GM23248 (cell line): ENCODE data around the gene RNU1-4. TPM values are rescaled to one million over a fixed set of nuclear protein-coding genes. Genes with fewer than 3 reads are reported as not detected.
"Not testable (repeated sequence)": the region's sequence is repeated elsewhere in the genome, so short reads cannot be mapped to it uniquely, and the experiment has no call there.

ENCODE experiments used
- DNase-seq: peaks from one replicate; pipeline ENCODE4 v3.0.0-alpha.2; 2015
- H2AFZ ChIP-seq: fragments of 200-600 bp; sonication (generic); 2 replicates; pipeline ENCODE4 v1.6.1; 2016; ENCODE audit warnings: antibody characterized with exemption
- H3F3A ChIP-seq: fragments of 200-600 bp; sonication (generic); 2 replicates; pipeline ENCODE4 v1.6.1; 2016; ENCODE audit warnings: mild to moderate bottlenecking, antibody characterized with exemption, mixed run types; ENCODE audit not compliant: insufficient read depth
- H3K27ac ChIP-seq: fragments of 200-600 bp; sonication (generic); 2 replicates; pipeline ENCODE4 v1.5.1; 2016; ENCODE audit warnings: mild to moderate bottlenecking
- H3K27me3 ChIP-seq: fragments of 200-600 bp; sonication (generic); replicated peaks from 2 replicates; pipeline ENCODE4 v1.6.1; 2016; ENCODE audit warnings: mild to moderate bottlenecking; ENCODE audit not compliant: insufficient read depth
- H3K36me3 ChIP-seq: fragments of 200-600 bp; sonication (generic); 2 replicates; pipeline ENCODE4 v1.6.1; 2016; ENCODE audit warnings: low read depth, mild to moderate bottlenecking
- H3K4me1 ChIP-seq: fragments of 200-600 bp; sonication (generic); 2 replicates; pipeline ENCODE4 v1.6.1; 2016; ENCODE audit warnings: mild to moderate bottlenecking; ENCODE audit not compliant: insufficient read depth
- H3K4me2 ChIP-seq: fragments of 200-600 bp; sonication (generic); one replicate; pipeline ENCODE4 v1.6.1; 2016; ENCODE audit warnings: mild to moderate bottlenecking; ENCODE audit not compliant: unreplicated experiment
- H3K4me3 ChIP-seq: fragments of 200-600 bp; sonication (generic); 2 replicates; pipeline ENCODE4 v1.5.1; 2016; ENCODE audit warnings: mild to moderate bottlenecking
- H3K79me2 ChIP-seq: fragments of 200-600 bp; sonication (generic); 2 replicates; pipeline ENCODE4 v1.6.1; 2016; ENCODE audit warnings: mild to moderate bottlenecking; ENCODE audit not compliant: insufficient read depth
- H3K9ac ChIP-seq: fragments of 200-600 bp; sonication (generic); 2 replicates; pipeline ENCODE4 v1.6.1; 2016; ENCODE audit warnings: mild to moderate bottlenecking
- H3K9me2 ChIP-seq: fragments of 200-600 bp; sonication (generic); 2 replicates; pipeline ENCODE4 v1.6.1; 2016; ENCODE audit warnings: mixed run types, mild to moderate bottlenecking, moderate library complexity; ENCODE audit not compliant: insufficient read depth
- H3K9me3 ChIP-seq: fragments of 200-600 bp; sonication (generic); one replicate; pipeline ENCODE4 v1.6.1; 2017; ENCODE audit warnings: low read depth
- H4K20me1 ChIP-seq: fragments of 200-600 bp; sonication (generic); 2 replicates; pipeline ENCODE4 v1.6.0; 2016; ENCODE audit not compliant: insufficient read depth
- WGBS, 2 experiments: methylation state at CpG; one replicate each; pipeline ENCODE4 v1.1.6; 2015 to 2017; ENCODE audit warnings: low lambda C conversion rate in 2 of 2, low coverage in 1 of 2; ENCODE audit errors: missing lambda C conversion rate in 2 of 2; 5-methylcytosine and 5-hydroxymethylcytosine counted together
- in situ Hi-C: fragments of 300-500 bp; cut with MboI; formaldehyde crosslinking; loops from 2 replicates; pipeline ENCODE4 v1.15.0; 2020
- polyA plus RNA-seq: library from polyadenylated mRNA; unstranded; fragments of >200 nt; fragmentation: Nextera tagmentation; extraction: Ambion mirVana; gene quantifications from 2 replicates; pipeline ENCODE4 v1.2.1, GENCODE V29; 2016
- total RNA-seq: library from RNA; depleted of rRNA; stranded (reverse); fragments of >200 nt; shearing (Covaris generic); gene quantifications from 2 replicates; pipeline ENCODE4 v1.2.3, GENCODE V29; 2014

Gene RNU1-4
- total and polyA plus RNA-seq, 2 experiments from 2014 or later, result not detected

GRCh38 chr1:16703602-16704001 lies 36.7 kb upstream of the RNU1-4 start:
- H3K9me2 ChIP-seq, H3K4me1 ChIP-seq, H4K20me1 ChIP-seq, H2AFZ ChIP-seq, H3K79me2 ChIP-seq, H3K4me2 ChIP-seq, H3K36me3 ChIP-seq, H3K4me3 ChIP-seq, H3K27ac ChIP-seq, H3K27me3 ChIP-seq, DNase-seq, H3K9ac ChIP-seq, H3F3A ChIP-seq, H3K9me3 ChIP-seq, in situ Hi-C loops: not testable (repeated sequence)
- WGBS, 2 experiments, result 9 to 11% methylated on average over 3 to 4 of the region's 5 CpGs

GRCh38 chr1:16704076-16704475 lies 36.2 kb upstream of the RNU1-4 start:
- H3K9me2 ChIP-seq, H4K20me1 ChIP-seq, H3F3A ChIP-seq, H3K4me2 ChIP-seq, H3K27ac ChIP-seq, H3K79me2 ChIP-seq, H3K27me3 ChIP-seq, DNase-seq, H2AFZ ChIP-seq, H3K9ac ChIP-seq, H3K4me3 ChIP-seq, in situ Hi-C loops, H3K36me3 ChIP-seq, H3K4me1 ChIP-seq, H3K9me3 ChIP-seq: not testable (repeated sequence)
- WGBS, 2 experiments, result 52 to 53% methylated on average over 7 of the region's 13 CpGs

- in situ Hi-C loops, H2AFZ ChIP-seq, H3K4me1 ChIP-seq, H3K9ac ChIP-seq, H3K79me2 ChIP-seq, H3K4me2 ChIP-seq, H3K27me3 ChIP-seq, H3K36me3 ChIP-seq, H3K4me3 ChIP-seq, H4K20me1 ChIP-seq, H3F3A ChIP-seq, DNase-seq, H3K27ac ChIP-seq, H3K9me2 ChIP-seq, H3K9me3 ChIP-seq: not testable (repeated sequence)
- WGBS, 2 experiments, result 89 to 94% methylated on average over 10 of the region's 16 CpGs
Measured at GRCh38 chr1:16704502-16705100, 35.7 kb upstream of the RNU1-4 start.

GRCh38 chr1:16706302-16706701 lies 34.0 kb upstream of the RNU1-4 start:
- H3K9me2 ChIP-seq, H3K4me3 ChIP-seq, H3K4me2 ChIP-seq, H3K9ac ChIP-seq, H3K79me2 ChIP-seq, H3F3A ChIP-seq, H2AFZ ChIP-seq, H3K4me1 ChIP-seq, H4K20me1 ChIP-seq, H3K9me3 ChIP-seq, in situ Hi-C loops, H3K27ac ChIP-seq, H3K27me3 ChIP-seq, H3K36me3 ChIP-seq, DNase-seq: not testable (repeated sequence)
- WGBS, 2 experiments, result 77 to 78% methylated on average over 6 of the region's 6 CpGs

- H3K27me3 ChIP-seq, H3K4me3 ChIP-seq, H3K9ac ChIP-seq, H3K9me2 ChIP-seq, DNase-seq, H4K20me1 ChIP-seq, H3F3A ChIP-seq, H3K4me1 ChIP-seq, H3K36me3 ChIP-seq, H3K4me2 ChIP-seq, H2AFZ ChIP-seq, H3K27ac ChIP-seq, in situ Hi-C loops, H3K79me2 ChIP-seq, H3K9me3 ChIP-seq: not testable (repeated sequence)
- 13 to 18% methylated on average over 53 to 62 of the region's 99 CpGs for WGBS, 2 experiments
Measured at GRCh38 chr1:16707130-16708093, 32.9 kb upstream of the RNU1-4 start.

- H3K4me1 ChIP-seq, H3K79me2 ChIP-seq, H3K36me3 ChIP-seq, H4K20me1 ChIP-seq, H3K4me2 ChIP-seq, H3K4me3 ChIP-seq, H3K9me3 ChIP-seq, H3K27ac ChIP-seq, H3K9me2 ChIP-seq, DNase-seq, H3F3A ChIP-seq, H2AFZ ChIP-seq, in situ Hi-C loops, H3K9ac ChIP-seq, H3K27me3 ChIP-seq: not testable (repeated sequence)
- WGBS, 2 experiments, result no CpG with 5 or more reads among the region's 6 CpGs
Measured at GRCh38 chr1:16708704-16709103, 31.6 kb upstream of the RNU1-4 start.

GRCh38 chr1:16709659-16710087 lies 30.6 kb upstream of the RNU1-4 start:
- not testable (repeated sequence) for H3K9me3 ChIP-seq, H2AFZ ChIP-seq

More at GRCh38 chr1:16709659-16710087, 30.6 kb upstream of the RNU1-4 start:
- H3K4me1 ChIP-seq, H3K4me2 ChIP-seq, H3K36me3 ChIP-seq, H3K4me3 ChIP-seq, H4K20me1 ChIP-seq, in situ Hi-C loops, H3K9ac ChIP-seq, H3K27me3 ChIP-seq, H3F3A ChIP-seq, H3K27ac ChIP-seq, H3K79me2 ChIP-seq, H3K9me2 ChIP-seq: not testable (repeated sequence)
- WGBS, 2 experiments, result 12 to 30% methylated on average over 3 of the region's 3 CpGs
- peak; percentile 31 for DNase-seq
